ENCODE results near the gene LRP5. TPM values are rescaled to one million over a fixed set of nuclear protein-coding genes. Genes with fewer than 3 reads are reported as not detected.
A peak's percentile ranks its signal among the peaks of the same experiment; 100 is the strongest.

LRP5 gene
- total and polyA plus RNA-seq, 9 of the 15 experiments (the other 6 are each of a cell fraction or from before 2014, with no cell fraction given), result 0.48 to 44.2 (median 13.5) TPM

- TF ChIP-seq, protein P1, sequence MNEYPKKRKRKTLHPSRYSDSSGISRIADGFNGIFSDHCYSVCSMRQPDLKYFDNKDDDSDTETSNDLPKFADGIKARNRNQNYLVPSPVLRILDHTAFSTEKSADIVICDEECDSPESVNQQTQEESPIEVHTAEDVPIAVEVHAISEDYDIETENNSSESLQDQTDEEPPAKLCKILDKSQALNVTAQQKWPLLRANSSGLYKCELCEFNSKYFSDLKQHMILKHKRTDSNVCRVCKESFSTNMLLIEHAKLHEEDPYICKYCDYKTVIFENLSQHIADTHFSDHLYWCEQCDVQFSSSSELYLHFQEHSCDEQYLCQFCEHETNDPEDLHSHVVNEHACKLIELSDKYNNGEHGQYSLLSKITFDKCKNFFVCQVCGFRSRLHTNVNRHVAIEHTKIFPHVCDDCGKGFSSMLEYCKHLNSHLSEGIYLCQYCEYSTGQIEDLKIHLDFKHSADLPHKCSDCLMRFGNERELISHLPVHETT (CRISPR knock-in tag; conservative IDR thresholded peaks at IDR 0.05 in 1 of 2, IDR thresholded peaks at IDR 0.05 in 1 of 2), result no peak
- TF ChIP-seq ZNF146 (CRISPR knock-in tag; IDR thresholded peaks at IDR 0.05; ENCODE audit: unreplicated experiment) (no peak), ATF7 (IDR thresholded peaks at IDR 0.05) (no peak), ARHGAP35 (IDR thresholded peaks at IDR 0.05; ENCODE audit: partially characterized antibody) (no peak), CREBBP (IDR thresholded peaks at IDR 0.05; ENCODE audit: low read depth, low read length) (no peak), TCF3 (CRISPR knock-in tag; IDR thresholded peaks at IDR 0.05) (no peak), MED1 (CRISPR knock-in tag; IDR thresholded peaks at IDR 0.05; ENCODE audit: borderline replicate concordance) (no peak), HMG20A (CRISPR knock-in tag; conservative IDR thresholded peaks at IDR 0.05) (no peak), ELF2 (CRISPR knock-in tag; IDR thresholded peaks at IDR 0.05) (no peak), ZFP30 (CRISPR knock-in tag; IDR thresholded peaks at IDR 0.05; ENCODE audit: borderline replicate concordance) (no peak), CBX1 (IDR thresholded peaks at IDR 0.05; ENCODE audit: low read depth) (peak; percentile 74; the same call in 1 of the 2 replicates), ZNF174 (CRISPR knock-in tag; IDR thresholded peaks at IDR 0.05) (no peak), HNRNPK (IDR thresholded peaks at IDR 0.05; ENCODE audit: low read depth, low read length, poor library complexity, severe bottlenecking) (no peak), KAT8 (IDR thresholded peaks at IDR 0.05; ENCODE audit: low read depth) (no peak), ATF4 (CRISPR knock-in tag; IDR thresholded peaks at IDR 0.05) (no peak), ZNF668 (CRISPR knock-in tag; IDR thresholded peaks at IDR 0.05) (no peak), CEBPG (CRISPR knock-in tag; IDR thresholded peaks at IDR 0.05) (no peak), CEBPG (tag; conservative IDR thresholded peaks at IDR 0.05 in 1 of 2, IDR thresholded peaks at IDR 0.05 in 1 of 2) (no peak), TAL1 (IDR thresholded peaks at IDR 0.05) (no peak), ETV1 (tag; conservative IDR thresholded peaks at IDR 0.05; ENCODE audit: low read depth) (no peak), SIN3A (IDR thresholded peaks at IDR 0.05; ENCODE audit: borderline replicate concordance in 2 of 2, control insufficient read depth in 1 of 2, low read depth in 2 of 2, low read length in 2 of 2) (no peak), E2F1 (CRISPR knock-in tag; IDR thresholded peaks at IDR 0.05) (no peak), ZNF121 (CRISPR knock-in tag; conservative IDR thresholded peaks at IDR 0.05) (0 out of 2 replicates have a peak, but pooled peaks have one; percentile 17)
- TF ChIP-seq, protein P2, sequence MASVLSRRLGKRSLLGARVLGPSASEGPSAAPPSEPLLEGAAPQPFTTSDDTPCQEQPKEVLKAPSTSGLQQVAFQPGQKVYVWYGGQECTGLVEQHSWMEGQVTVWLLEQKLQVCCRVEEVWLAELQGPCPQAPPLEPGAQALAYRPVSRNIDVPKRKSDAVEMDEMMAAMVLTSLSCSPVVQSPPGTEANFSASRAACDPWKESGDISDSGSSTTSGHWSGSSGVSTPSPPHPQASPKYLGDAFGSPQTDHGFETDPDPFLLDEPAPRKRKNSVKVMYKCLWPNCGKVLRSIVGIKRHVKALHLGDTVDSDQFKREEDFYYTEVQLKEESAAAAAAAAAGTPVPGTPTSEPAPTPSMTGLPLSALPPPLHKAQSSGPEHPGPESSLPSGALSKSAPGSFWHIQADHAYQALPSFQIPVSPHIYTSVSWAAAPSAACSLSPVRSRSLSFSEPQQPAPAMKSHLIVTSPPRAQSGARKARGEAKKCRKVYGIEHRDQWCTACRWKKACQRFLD (CRISPR knock-in tag; IDR thresholded peaks at IDR 0.05), result no peak
Measured at GRCh38 chr11:68315171-68315920, 3.0 kb downstream of the LRP5 start (continued).

Data from K562 (cell line).